Right hindlimb (tissue), 1 donor: ENCODE data around the gene SEC31A.
"Not testable (repeated sequence)": the region's sequence is repeated elsewhere in the genome, so short reads cannot be mapped to it uniquely, and the experiment has no call there.

Experiments
- DNase-seq: peaks from one replicate; pipeline ENCODE4 v3.0.0-alpha.2; 2018

Gene SEC31A, protein sequence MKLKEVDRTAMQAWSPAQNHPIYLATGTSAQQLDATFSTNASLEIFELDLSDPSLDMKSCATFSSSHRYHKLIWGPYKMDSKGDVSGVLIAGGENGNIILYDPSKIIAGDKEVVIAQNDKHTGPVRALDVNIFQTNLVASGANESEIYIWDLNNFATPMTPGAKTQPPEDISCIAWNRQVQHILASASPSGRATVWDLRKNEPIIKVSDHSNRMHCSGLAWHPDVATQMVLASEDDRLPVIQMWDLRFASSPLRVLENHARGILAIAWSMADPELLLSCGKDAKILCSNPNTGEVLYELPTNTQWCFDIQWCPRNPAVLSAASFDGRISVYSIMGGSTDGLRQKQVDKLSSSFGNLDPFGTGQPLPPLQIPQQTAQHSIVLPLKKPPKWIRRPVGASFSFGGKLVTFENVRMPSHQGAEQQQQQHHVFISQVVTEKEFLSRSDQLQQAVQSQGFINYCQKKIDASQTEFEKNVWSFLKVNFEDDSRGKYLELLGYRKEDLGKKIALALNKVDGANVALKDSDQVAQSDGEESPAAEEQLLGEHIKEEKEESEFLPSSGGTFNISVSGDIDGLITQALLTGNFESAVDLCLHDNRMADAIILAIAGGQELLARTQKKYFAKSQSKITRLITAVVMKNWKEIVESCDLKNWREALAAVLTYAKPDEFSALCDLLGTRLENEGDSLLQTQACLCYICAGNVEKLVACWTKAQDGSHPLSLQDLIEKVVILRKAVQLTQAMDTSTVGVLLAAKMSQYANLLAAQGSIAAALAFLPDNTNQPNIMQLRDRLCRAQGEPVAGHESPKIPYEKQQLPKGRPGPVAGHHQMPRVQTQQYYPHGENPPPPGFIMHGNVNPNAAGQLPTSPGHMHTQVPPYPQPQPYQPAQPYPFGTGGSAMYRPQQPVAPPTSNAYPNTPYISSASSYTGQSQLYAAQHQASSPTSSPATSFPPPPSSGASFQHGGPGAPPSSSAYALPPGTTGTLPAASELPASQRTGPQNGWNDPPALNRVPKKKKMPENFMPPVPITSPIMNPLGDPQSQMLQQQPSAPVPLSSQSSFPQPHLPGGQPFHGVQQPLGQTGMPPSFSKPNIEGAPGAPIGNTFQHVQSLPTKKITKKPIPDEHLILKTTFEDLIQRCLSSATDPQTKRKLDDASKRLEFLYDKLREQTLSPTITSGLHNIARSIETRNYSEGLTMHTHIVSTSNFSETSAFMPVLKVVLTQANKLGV

DNA sequence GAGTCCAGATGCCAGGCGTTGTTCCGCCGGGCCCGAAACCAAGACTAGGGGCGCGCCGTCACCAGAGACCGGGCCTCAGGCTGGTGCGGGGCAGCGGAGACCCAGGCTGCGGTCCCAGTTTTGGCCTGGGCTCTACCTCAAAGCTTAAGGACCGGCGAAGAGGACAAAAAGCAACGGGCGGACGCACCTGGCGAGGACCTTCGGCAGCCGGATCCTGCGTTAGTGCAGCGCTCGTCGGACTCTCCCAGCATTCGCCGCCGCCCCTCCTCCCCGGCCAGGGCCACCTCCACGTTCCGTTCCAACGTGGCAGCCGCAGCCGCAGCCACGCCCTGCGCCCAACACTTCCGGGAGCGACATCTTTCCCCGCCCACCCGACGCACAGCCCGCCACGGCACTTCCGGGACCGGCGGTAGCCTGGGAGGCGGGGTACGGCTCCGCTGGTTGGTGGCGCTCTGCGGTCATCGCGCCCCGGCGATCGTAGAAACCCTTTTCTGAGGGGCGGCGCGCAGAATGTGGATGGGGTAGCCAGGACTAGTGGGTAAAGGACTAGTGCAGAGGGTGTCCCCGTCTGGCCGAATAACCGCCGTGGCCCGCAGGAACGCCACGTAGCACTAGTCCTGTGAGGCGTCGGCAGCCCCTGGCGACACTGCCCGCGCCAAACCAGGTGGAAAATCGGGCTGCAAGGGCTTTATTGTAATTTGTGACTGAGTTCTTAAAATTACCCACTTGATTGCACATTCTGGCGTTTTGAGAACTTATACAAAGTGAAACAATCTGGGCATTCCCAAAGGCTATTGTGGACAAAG lies at the start of gene SEC31A:
SEC31A (minus strand) TSS at position 253 of the 806 bp plus-strand sequence. CDS start 9,217 bp downstream, outside the sequence.
- peak; percentile 98 for DNase-seq

DNA sequence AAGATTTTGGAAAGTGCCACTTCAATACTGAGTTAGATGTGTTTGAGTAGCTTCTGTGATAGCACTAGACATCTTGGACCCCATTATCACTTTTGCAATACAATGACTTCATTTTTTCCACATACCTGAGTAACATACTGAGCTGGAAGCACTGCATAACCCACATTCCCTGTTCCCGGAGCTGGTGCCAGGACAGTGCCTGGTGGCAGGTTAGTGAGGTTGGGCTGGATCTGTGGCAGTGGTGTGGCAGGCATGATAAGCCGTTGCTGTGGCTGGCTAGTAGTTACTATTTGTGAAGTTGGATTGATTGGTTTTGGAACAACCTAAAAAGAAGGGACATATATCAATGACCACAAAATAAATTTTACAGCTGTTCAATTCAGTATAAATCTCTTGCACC lies 48.5 kb upstream of the SEC31A start:
- DNase-seq = no peak

DNA sequence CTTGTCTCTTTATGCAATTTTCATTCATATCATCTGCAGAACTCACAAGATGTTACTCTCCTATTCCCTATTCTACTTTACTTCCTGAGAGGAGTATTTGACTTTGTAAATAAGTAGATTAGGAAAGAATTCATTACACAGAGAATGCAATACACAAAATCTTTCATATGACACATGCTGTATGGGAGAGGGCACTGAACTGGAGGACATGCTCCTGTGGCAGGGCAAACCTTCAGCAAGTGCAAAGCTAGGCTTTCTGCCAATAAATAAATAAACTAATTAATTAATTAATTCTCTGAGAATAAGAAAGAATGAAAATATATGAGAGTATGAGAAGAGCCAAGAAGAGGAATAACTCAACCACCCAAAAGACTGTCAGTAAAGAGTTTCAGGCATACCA lies 43.5 kb upstream of the SEC31A start:
- DNase-seq = no peak

DNA sequence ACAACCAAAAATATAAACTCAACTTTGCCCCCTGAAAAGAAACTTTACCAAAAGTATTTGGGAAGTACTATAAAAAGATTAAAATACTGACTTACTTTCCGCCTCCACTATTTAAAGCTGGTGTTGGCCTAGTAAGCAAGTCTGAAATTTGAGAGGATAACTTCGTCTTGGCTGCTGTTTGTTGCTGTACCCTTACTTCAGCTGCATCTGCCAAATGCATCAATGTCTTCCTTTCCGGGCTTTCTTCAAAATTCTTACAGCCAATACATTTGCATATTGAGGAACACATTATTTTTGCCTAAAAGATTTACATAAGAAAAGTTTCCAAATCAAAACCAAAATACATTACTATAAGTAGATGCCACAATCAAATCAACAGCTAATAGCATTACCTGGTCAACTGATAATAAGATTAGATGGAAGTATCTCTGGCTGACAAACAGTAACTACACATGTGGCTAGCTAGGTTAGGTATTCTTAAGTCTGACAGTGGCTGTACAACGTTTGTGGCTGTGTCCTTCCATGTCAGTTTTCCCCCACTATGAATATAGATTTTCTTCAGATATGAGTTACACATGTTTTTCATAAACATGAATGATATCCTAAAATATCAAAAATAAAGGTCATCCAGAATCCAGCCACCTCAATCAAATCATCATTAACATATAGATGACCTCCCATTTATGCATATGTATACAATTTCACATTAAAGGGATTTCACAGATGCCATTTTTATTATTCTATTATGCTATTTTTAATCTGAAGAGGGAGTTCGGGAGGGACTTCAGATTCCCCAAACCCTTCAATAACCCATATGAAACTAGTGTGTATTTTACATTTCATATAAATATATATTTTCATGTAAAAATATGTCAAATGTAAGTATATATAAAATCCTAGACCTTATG lies 40.1 kb upstream of the SEC31A start:
- no peak for DNase-seq

DNA sequence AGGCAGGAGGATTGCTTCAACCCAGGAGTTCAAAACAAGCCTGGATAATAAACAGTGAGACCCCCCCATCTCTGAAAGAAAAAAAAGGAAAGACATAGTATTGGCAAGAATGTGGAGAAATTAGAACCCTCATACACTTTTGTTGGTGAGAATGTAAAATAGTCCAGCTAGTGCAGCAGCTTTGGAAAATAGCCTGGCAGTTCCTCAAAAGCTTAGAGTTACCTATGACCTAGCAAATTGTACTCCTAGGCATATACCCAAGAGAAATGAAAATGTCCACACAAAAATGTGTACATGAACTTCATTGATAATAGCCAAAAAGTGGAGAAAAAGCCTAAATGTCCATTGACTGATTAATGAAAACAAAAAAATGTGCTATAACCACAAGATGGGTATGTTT lies 30.8 kb upstream of the SEC31A start:
- DNase-seq = no peak

DNA sequence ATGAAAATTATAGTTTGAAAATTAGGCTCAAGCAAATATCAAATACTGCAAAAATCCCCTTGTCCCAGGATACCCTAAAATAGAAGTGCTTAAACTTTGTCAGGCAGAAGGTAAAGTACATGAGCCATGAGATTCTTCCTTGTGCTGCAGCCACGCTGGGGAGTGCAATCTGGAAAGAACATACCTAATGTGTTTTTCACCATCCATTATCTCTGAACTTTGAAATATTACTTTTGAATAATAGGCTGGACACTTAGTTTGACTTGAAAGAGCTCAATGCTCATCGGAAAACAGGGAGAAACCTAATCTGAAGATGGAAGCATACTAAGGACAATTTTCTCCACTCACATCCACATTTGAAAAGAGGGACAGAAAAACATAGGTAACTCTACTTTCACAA lies 28.4 kb upstream of the SEC31A start:
- DNase-seq = no peak

DNA sequence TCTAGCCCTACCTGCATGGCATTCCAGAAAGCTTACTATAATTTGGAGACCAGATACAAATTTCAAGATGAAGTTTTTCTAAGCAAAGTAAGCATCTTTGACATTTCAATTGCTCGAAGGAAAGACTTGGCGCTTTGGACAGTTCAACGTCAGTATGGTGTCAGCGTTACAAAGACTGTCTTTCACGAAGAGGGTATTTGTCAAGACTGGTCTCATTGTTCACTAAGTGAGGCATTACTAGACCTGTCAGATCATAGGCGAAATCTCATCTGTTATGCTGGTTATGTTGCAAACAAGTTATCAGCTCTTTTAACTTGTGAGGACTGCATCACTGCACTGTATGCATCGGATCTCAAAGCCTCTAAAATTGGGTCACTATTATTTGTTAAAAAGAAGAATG lies 27.1 kb upstream of the SEC31A start:
- no peak for DNase-seq

DNA sequence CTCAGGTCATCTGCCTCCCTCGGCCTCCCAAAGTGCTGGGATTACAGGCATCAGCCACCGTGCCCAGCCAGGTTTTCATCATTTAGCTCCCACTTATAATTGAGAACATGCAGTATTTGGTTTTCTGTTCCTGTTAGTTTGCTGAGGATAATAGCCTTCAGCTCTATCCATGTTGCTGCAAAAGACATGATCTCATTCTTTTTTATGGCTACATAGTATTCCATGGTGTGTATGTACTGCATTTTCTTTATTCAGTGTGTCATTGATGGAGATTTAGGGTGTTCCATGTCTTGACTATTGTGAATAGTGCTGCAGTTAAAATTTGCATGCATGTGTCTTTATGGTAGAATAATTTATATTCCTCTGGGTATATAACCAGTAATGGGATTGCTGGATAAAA lies 23.0 kb upstream of the SEC31A start:
- DNase-seq = not testable (repeated sequence)

DNA sequence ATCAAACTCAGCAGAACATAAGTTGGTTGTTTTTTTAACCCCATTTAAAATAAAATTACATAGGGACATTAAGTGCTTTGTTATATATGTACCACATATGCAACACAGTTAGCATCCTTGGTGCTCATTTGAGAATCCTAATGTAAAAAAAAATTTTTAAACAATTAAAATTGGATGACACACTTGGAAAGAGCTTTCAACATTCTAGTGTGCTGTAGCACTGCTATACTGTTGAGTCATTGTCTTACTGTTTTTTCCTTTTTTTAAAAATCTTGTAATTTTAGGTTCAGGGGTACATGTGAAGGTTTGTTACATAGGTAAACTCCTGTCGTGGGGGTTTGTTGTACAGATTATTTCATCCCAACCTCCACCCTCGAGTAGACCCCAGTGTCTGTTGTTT lies 22.4 kb upstream of the SEC31A start:
- DNase-seq = no peak

DNA sequence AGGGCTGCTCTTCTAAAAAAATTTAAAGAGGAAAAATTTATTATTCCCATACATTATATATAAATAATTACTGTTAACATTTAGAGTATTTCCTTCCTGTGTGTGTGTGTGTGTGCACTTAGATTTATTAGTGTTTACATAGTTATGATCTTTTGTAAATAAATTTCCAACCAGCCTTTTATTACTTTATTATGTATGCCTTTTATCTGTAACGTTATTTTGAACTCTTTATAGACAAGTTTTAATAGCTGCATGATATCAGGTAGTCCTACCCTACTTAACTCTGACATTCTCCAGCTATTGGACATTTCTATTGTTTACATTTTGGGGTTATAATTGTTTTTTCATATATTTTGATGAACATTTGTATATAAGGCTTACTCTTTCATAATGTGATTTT lies 18.4 kb upstream of the SEC31A start:
- no peak for DNase-seq

DNA sequence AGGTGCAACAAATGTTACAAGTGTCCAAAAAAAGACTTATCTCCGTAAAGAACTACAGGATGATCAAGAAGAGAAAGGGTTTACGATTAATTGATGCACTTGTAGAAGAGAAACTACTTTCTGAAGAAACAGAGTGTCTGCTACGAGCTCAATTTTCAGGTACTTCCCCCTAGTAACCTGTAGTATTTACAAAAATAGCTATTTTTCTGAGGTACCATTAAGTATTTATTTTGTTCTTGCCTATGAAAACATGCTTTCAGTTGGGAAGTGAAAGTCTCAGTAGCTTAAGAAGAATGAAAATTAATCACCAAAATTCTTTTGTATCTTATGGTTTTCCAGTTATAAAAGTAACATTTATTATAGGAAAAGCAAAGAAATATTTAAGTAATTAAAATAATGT lies 15.5 kb upstream of the SEC31A start:
- no peak for DNase-seq

DNA sequence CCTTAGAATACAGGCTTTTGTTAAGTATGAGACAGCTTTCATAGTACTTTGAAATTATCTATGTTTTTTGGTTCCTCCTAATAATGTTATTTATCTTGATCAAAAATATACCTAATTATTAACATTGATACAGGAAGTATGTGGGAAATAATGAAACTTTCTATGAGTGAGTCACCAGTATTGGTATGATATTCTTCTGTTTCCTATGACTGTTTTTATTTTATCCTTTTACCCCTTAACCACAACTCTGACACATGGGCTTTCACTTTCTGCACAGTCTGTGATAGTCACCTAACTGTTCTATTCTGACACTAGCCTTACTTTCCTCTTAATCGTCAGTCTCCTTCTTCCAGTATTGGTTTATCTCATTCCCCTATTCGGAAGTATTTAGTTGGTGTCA lies 14.3 kb upstream of the SEC31A start:
- DNase-seq = no peak

DNA sequence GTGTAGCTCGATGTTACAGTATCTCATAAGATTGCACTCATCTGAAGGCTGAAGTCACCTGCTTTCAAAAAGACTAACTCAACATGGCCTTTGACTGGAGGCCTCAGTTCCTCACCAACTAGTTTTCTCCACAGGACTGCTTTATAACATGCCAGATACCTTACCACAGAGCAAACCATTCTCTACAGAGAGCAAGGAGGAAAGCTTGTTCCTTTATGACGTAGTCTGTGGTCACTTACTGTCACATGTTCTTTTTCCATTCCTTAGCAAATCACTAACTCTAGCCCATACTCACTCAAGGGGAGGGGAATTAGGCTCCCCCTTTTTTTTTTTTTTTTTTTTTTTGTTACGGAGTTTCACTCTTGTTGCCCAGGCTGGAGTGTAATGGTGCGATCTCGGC lies 12.8 kb upstream of the SEC31A start:
- no peak for DNase-seq

DNA sequence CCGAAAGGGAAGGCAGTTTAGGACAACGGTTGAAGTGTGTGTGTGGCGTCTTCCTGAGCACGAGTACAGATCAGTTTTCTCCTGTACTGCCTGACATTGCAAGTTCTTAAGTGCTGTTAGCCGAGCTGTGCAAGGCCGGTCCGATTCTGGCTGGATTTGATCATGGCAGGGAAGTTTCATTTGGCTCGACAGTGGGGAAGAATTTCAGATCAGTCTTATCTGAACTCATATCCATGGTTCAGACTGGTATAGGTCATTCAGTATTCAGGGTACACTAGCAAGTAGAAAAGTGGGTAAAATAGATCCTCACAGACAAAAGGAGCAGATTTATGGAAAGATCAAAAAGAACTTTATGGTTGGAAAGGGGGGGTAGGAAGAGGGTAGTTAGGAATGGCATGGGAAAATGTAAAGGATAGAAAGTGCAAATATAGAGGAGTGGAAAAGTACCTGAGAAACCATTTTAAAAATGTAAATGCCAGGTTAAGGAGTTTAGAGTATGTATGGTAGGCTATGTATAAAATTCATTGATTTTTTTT lies 10.3 kb upstream of the SEC31A start:
- DNase-seq = no peak

DNA sequence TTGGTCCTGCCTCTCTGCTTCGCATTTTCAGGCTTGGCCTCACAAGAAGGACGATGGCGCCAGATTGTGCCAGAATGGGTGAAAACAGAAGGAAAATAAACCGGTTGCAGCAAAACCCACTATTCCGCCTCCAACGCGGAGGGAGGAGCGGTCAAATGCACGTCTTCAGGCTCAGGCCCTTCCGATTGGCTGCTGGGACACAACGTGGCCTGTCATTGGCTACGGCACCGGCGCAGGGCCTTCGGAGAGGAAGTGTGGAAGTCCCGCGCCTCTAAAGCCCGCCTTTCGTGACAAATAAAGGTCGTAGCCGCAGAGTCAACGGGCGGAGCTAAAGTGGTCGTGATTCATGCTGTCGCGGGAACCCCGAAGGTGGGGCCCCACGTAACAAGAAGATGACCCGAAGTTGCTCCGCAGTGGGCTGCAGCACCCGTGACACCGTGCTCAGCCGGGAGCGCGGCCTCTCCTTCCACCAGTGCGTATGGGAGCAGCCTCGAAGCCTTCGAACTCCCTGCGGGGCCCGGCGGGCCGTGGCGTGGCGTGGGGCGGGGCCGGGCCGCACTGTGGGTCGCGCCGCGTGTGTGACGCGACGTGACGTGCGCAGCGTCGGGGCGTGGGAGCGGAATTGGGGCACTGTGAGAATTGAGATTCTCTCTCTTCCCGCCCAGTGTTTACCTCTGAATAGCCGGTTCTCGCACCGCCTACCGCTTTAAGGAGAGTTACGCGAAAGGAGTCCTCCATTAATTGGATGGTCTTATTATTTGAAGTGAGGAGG lies 9.6 kb upstream of the SEC31A start, which contains the start of gene THAP9:
THAP9 (plus strand) TSS at position 325 of the 772 bp plus-strand sequence; CDS start at position 393, 68 bp downstream.
- DNase-seq = peak; percentile 99

DNA sequence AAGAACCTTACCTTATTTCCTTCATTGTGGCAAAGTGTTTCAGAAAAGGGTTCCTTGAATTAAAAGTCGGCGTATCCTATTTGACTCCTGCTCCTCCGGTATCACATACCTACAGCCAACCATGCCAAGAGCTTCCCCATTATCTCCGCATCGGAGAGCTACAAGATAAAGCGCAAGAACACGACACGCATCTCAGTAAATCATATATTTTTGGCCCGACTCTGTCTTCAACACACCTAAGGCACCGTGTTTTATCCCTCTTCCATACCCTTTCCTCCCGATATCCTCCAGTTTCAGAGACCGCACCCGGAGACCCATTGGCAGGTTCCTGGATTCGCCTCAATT lies 9.1 kb upstream of the SEC31A start:
- DNase-seq = no peak

DNA sequence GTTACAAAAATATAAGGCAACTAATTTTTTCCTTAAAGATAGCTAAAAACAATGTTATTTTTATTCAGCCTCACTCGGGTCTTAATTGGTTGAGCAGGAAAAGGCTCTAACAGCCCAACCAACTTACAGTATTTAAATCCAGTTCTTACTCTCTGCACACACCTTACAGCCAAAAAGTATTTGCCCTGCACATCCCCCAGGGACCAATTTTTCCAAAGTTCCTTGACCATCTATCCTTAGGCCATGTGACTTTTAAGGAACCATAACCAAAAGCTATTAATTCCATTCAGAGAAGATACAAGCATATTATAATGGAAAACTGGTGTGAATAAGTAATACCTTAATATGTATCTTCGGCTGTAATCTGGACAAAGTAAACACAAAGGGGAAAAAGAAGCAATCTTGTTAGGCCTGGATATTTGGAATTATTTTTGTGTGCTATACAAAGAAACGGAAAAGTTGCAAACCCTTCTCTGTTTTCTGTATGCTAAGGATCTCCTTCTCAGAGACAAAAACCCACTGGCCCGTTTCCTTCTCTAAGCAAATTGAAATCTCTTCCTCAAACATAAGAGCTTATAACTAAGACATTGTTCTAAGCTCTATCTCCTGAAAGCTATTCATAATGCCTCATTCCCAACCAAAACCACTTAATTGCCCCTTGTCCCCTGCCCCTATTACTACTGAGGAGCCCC lies 8.6 kb upstream of the SEC31A start:
- DNase-seq = no peak

DNA sequence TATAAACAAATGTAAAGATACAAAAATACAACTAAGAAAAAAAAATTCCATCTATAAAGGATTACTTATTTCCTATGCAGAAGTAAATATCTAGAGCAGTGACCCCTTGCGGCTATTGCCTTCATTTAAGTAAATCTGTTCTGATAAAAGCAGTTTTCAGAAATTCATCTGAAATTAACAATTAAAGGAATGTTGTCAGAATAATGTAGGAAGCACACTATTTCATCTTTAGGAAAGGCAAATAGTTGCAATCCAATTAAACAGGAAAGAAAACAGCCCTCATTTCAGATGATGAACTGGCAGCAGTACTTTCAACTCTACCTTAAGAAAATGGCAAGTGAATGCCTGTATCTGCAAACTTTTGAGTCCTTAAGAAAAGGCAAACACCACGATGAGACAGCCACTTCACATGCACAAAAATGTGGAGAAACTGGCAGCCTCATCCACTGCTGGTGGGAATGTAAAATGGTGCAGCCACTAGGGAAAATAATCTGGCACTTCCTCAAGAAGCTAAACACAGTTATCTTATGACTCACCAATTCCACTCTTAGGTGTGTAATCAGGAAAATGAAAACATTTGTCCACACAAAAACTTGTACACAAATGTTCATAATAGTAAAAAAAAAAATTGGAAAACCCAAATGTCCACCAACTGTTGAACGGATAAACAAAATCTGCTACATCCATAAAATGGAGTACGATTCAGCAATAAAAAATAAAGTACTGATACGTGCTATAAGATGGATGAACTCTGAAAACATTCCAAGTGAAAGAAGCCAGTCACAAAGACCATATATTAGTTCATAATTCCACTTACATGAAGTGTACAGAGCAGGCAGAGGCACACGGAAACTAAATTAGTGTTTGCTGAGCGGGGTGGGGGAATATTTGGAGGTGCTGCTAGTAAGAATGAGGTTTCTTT lies 7.6 kb upstream of the SEC31A start:
- no peak for DNase-seq
